Endometrial microvascular endothelial cells (primary cell): Measurements from ENCODE around the gene MOB1B. TPM values are rescaled to one million over a fixed set of nuclear protein-coding genes. Genes with fewer than 3 reads are reported as not detected.
"Not testable (repeated sequence)": the region's sequence is repeated elsewhere in the genome, so short reads cannot be mapped to it uniquely, and the experiment has no call there.

Experiments
- in situ Hi-C: cut with HindIII; loops from 2 replicates; pipeline ENCODE4 v1.10.0; 2017; ENCODE audit warnings: low sequenced_read_pairs, low pct_unique_long_range_greater_than_20kb; ENCODE audit errors: inconsistent ontology term
- total RNA-seq: library from RNA; depleted of rRNA; stranded (reverse); fragments of >200 nt; gene quantifications from one replicate; pipeline ENCODE4 v1.2.3, GENCODE V29; 2015; ENCODE audit errors: inconsistent ontology term

Gene MOB1B
- total RNA-seq, 1 donor from 2014 or later = 14.1 TPM

GRCh38 chr4:70997036-70997435 is 94.9 kb downstream of the MOB1B start:
- in situ Hi-C loops = no loop called here

GRCh38 chr4:70997546-70997945 is 95.4 kb downstream of the MOB1B start:
- in situ Hi-C loops = no loop called here

GRCh38 chr4:70999639-71000038 is 97.5 kb downstream of the MOB1B start:
- in situ Hi-C loops = not testable (repeated sequence)

- in situ Hi-C loops = not testable (repeated sequence)
These were observed 99.2 kb downstream of the MOB1B start for GRCh38 chr4:71001363-71001762.

- in situ Hi-C loops = no loop called here
These were observed 102.2 kb downstream of the MOB1B start for GRCh38 chr4:71004281-71004851.

- in situ Hi-C loops = not testable (repeated sequence)
These were observed 102.9 kb downstream of the MOB1B start for GRCh38 chr4:71005025-71005424.

GRCh38 chr4:71006203-71006907 is 104.2 kb downstream of the MOB1B start:
- in situ Hi-C loops = no loop called here

- in situ Hi-C loops = no loop called here
These were observed 106.0 kb downstream of the MOB1B start for GRCh38 chr4:71008196-71008595.

- in situ Hi-C loops = no loop called here
These were observed 106.9 kb downstream of the MOB1B start for GRCh38 chr4:71009086-71009485.

GRCh38 chr4:71009890-71010588 is 107.9 kb downstream of the MOB1B start:
- in situ Hi-C loops = no loop called here

- in situ Hi-C loops = no loop called here
These were observed 109.3 kb downstream of the MOB1B start for GRCh38 chr4:71011451-71011850.

- in situ Hi-C loops = not testable (repeated sequence)
These were observed 115.2 kb downstream of the MOB1B start for GRCh38 chr4:71017391-71017790.

GRCh38 chr4:71020611-71021010 is 118.4 kb downstream of the MOB1B start:
- in situ Hi-C loops = no loop called here

GRCh38 chr4:71025654-71026053 is 123.5 kb downstream of the MOB1B start:
- in situ Hi-C loops = no loop called here

- in situ Hi-C loops = no loop called here
These were observed 123.9 kb downstream of the MOB1B start for GRCh38 chr4:71026086-71026485.

- in situ Hi-C loops = no loop called here
These were observed 125.4 kb downstream of the MOB1B start for GRCh38 chr4:71027611-71028010.

- in situ Hi-C loops = no loop called here
These were observed 127.3 kb downstream of the MOB1B start for GRCh38 chr4:71029504-71029903.

GRCh38 chr4:71032106-71032505 is 129.9 kb downstream of the MOB1B start:
- in situ Hi-C loops = not testable (repeated sequence)
